PFSK-1 (cell line): ENCODE data around the gene C1S.

Experiments
- FOXP2 ChIP-seq: optimal IDR thresholded peaks from 2 replicates; pipeline ENCODE3; 2011; ENCODE audit warnings: borderline replicate concordance, control low read depth, inconsistent platforms; ENCODE audit not compliant: insufficient read depth; ENCODE audit errors: extremely low read length, extremely low read depth
- POLR2AphosphoS5 ChIP-seq: IDR thresholded peaks from 2 replicates; pipeline ENCODE4 v1.6.1; 2012; ENCODE audit warnings: low read depth, mild to moderate bottlenecking, control low read depth, low read length, moderate library complexity
- SIN3A ChIP-seq: IDR thresholded peaks from 2 replicates; pipeline ENCODE4 v1.6.1; 2012; ENCODE audit warnings: mild to moderate bottlenecking, low read length, moderate library complexity, borderline replicate concordance; ENCODE audit not compliant: insufficient read depth
- TAF1 ChIP-seq: IDR thresholded peaks from 2 replicates; pipeline ENCODE4 v1.6.1; 2012; ENCODE audit warnings: low read length, control low read depth, borderline replicate concordance; ENCODE audit not compliant: insufficient read depth
- TF ChIP-seq, protein P1 (sequence below), 2 experiments: IDR thresholded peaks; 2 replicates each; pipeline versions ENCODE4 v1.6.1 to v1.8.0; 2011 to 2012; ENCODE audit warnings: low read depth in 2 of 2, low read length in 2 of 2, control low read depth in 1 of 2, inconsistent platforms in 1 of 2, mild to moderate bottlenecking in 1 of 2, moderate library complexity in 1 of 2; ENCODE audit not compliant: insufficient read depth in 1 of 2

The C1S gene

DNA sequence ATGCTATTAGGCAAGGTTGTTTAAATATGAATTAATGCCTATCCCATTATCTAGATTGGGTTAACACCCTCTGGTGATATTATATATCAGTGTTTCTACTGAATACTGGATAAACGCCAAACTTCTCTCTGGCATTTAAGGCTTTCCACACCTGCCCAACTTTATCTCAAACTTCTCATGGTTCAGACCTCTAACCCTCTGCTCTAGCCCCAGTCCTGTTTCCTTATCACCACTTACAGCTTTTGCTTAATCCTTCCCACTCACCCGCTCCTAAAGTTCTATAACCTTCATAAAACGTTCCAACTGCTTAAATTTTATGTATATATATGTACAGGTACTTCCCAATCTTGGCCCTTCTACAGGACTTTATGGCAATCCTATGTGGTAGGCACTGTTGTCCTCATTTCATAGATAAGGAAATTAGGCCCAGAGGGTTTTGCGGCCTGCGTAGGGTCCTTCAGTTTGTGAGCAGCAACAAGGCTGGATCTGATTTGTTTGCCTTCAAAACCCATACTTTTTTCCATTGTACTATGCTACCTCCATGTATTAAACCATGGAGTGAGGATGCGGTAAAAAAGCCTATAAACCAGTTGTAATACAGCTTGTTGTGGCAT is 43.5 kb upstream of the C1S start:
- TF ChIP-seq, protein P1, sequence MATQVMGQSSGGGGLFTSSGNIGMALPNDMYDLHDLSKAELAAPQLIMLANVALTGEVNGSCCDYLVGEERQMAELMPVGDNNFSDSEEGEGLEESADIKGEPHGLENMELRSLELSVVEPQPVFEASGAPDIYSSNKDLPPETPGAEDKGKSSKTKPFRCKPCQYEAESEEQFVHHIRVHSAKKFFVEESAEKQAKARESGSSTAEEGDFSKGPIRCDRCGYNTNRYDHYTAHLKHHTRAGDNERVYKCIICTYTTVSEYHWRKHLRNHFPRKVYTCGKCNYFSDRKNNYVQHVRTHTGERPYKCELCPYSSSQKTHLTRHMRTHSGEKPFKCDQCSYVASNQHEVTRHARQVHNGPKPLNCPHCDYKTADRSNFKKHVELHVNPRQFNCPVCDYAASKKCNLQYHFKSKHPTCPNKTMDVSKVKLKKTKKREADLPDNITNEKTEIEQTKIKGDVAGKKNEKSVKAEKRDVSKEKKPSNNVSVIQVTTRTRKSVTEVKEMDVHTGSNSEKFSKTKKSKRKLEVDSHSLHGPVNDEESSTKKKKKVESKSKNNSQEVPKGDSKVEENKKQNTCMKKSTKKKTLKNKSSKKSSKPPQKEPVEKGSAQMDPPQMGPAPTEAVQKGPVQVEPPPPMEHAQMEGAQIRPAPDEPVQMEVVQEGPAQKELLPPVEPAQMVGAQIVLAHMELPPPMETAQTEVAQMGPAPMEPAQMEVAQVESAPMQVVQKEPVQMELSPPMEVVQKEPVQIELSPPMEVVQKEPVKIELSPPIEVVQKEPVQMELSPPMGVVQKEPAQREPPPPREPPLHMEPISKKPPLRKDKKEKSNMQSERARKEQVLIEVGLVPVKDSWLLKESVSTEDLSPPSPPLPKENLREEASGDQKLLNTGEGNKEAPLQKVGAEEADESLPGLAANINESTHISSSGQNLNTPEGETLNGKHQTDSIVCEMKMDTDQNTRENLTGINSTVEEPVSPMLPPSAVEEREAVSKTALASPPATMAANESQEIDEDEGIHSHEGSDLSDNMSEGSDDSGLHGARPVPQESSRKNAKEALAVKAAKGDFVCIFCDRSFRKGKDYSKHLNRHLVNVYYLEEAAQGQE (IDR thresholded peaks at IDR 0.05; ENCODE audit: insufficient read depth in 1 of 2, low read depth in 2 of 2, low read length in 2 of 2): no peak
- TF ChIP-seq TAF1: no peak
- TF ChIP-seq FOXP2: no peak
- no peak for TF ChIP-seq POLR2AphosphoS5
- no peak for TF ChIP-seq SIN3A

DNA sequence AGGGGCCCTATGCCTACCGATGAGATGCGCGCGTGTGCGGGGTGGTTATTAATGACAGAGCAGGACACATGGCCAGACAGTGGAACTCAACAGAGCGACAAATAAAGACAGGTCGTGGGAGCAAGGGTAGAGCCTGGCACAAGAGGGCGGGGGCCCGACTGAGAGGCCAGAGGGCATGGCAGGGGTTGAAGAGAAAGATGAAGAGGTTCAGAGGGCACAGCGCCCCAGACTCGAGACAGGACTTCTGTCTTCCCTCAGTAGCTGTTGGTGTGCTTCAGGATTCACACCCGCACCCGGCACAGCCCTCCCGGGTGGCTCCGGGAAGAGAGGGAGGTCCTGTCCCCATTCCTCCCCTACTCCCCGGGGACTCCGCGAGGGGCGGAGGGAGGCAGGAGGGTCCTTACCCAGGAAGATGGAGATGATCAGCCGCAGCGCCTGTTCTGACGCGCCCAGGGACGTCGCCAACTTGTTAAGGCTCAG is 42.6 kb upstream of the C1S start:
- TF ChIP-seq FOXP2 (no peak), POLR2AphosphoS5 (no peak), TAF1 (no peak), SIN3A (no peak)
- TF ChIP-seq, protein P1 (IDR thresholded peaks at IDR 0.05; ENCODE audit: insufficient read depth in 1 of 2, low read depth in 2 of 2, low read length in 2 of 2): no peak

DNA sequence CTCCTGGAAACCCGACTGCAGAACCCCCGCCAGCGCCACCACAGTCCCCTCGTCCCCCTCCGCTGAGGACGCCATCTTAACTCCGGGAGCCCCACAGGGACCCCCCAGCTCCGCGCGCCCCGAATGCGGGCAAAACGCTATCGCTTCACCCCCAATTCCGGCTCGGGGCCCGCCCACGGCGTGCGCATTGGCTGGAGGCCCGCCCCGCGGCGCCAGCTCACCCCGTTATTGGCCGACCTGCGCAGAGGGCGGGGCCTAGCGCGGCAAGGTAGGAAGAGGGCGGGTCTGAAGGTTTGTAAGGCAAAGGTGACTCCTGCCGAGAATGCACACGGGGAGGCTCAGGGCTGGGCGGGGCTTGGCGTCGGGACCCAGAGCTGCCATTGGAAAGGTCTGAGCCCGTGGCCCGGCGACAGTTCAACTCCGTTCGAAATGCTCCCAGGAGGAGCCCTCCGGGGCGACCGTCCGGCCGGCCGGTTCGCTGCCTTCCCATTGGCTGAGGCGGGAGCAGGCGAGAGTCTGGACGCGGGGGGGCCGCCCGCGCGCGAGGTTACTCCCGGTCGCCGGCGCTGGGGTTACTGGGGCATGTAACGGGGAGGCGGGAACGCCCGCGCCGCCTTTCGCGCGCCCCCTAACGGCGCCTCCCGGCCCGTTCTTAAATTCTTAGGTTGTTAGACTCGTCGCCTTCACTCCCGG is 42.0 kb upstream of the C1S start, which contains the start of gene LPCAT3:
Gene LPCAT3, minus strand, starts transcription at position 127 of the 693 bp plus-strand sequence. Its CDS starts 52 bp downstream, at position 75.
- peak; percentile 65; the same call in 1 of the 2 replicates for TF ChIP-seq SIN3A
- TF ChIP-seq TAF1: peak; percentile 70; the same call in 1 of the 2 replicates
- TF ChIP-seq POLR2AphosphoS5: peak; percentile 59; the same call in 1 of the 2 replicates
- TF ChIP-seq, protein P1 (IDR thresholded peaks at IDR 0.05; ENCODE audit: insufficient read depth in 1 of 2, low read depth in 2 of 2, low read length in 2 of 2): no peak
- peak; percentile 38 for TF ChIP-seq FOXP2

DNA sequence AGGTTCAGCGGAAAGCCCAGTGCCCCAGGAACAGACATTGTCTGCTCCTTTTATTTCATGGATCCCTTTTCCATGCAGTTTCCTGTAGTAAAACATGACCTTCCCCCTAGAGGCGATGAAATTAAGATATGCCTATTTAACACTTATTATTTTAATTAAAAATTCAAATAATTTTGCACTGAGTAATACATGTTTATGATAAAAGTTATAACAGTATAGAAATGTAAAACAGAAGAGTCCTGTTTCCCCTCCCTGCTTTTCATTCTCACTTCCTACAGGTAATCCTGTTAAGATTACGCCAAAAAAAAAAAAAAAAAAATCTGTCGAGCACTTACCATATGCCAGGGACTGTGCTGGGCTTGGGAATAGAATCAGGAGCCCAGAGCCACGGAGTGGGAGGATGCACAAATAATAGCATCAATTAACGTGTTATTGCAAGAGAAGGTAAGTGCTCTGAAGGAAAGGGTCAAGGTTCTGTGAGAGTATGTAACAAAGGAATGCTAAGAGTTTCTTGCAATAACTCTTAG is 41.4 kb upstream of the C1S start:
- TF ChIP-seq, protein P1 (IDR thresholded peaks at IDR 0.05; ENCODE audit: insufficient read depth in 1 of 2, low read depth in 2 of 2, low read length in 2 of 2): no peak
- TF ChIP-seq POLR2AphosphoS5 (no peak), FOXP2 (no peak), SIN3A (no peak), TAF1 (no peak)
